Endothelial cell of umbilical vein (primary cell): Measurements from ENCODE around the gene FBXL17. TPM values are rescaled to one million over a fixed set of nuclear protein-coding genes. Genes with fewer than 3 reads are reported as not detected.

Experiments used
- BruUV-seq: library from RNA; stranded (reverse); fragments of 400-500 nt; replicated peaks from 2 replicates; lab custom pipeline; 2021; lab: Mats Ljungman, UMichigan
- CTCF ChIA-PET: fragments of 300-600, 350-600 bp; sonication (Branson Sonifier 250); formaldehyde crosslinking; loops from one replicate; lab custom pipeline; 2021; ENCODE audit warnings: antibody characterized with exemption, inconsistent platforms; lab: Charles Lee
- POLR2A ChIA-PET: fragments of 300-600, 350-600 bp; sonication (Branson Sonifier 250); formaldehyde crosslinking; loops from one replicate; lab custom pipeline; 2021; ENCODE audit warnings: antibody characterized with exemption, inconsistent platforms; lab: Charles Lee
- DNase-seq: peaks from one replicate; pipeline ENCODE4 v3.0.0-alpha.2; 2011; ENCODE audit warnings: low read depth, low spot score
- FAIRE-seq: peaks from 2 replicates; lab custom pipeline; 2011; peaks lifted over from hg19 to GRCh38; lab: Jason Lieb, UNC
- H2AFZ ChIP-seq: 2 replicates; pipeline ENCODE4 v1.6.0; 2012; ENCODE audit warnings: low read depth, low read length, control low read depth, inconsistent platforms
- H3K27ac ChIP-seq: 2 replicates; pipeline ENCODE4 v1.5.1; 2011; ENCODE audit warnings: low read depth, mild to moderate bottlenecking, control low read depth, low read length, moderate library complexity; ENCODE audit not compliant: insufficient read depth
- H3K27me3 ChIP-seq, 2 experiments: 2 replicates each; pipeline versions ENCODE4 v1.6.0 to v1.6.1; 2011; ENCODE audit warnings: low read length in 2 of 2, mixed read lengths in 1 of 2; ENCODE audit not compliant: control insufficient read depth in 2 of 2, insufficient read depth in 2 of 2
- H3K36me3 ChIP-seq, 2 experiments: 2 replicates in 1 of 2; 3 replicates in 1 of 2; pipeline ENCODE4 v1.5.1; 2011; ENCODE audit warnings: low read length in 2 of 2, mild to moderate bottlenecking in 1 of 2, moderate library complexity in 1 of 2; ENCODE audit not compliant: control insufficient read depth in 2 of 2, insufficient read depth in 2 of 2; ENCODE audit errors: extremely low read depth in 1 of 2
- H3K4me1 ChIP-seq: 3 replicates; pipeline ENCODE4 v1.5.1; 2011; ENCODE audit warnings: mild to moderate bottlenecking, low read length; ENCODE audit not compliant: control insufficient read depth, insufficient read depth; ENCODE audit errors: extremely low read depth
- H3K4me2 ChIP-seq: 2 replicates; pipeline ENCODE4 v1.6.1; 2011; ENCODE audit warnings: low read length, control low read depth, mixed read lengths; ENCODE audit not compliant: insufficient read depth
- H3K4me3 ChIP-seq, 3 experiments: fragments of 200-600 bp in 1 of 3; sonication (generic), shearing (Covaris generic) in 1 of 3; replicated peaks in 1 of 3; 2 replicates each; pipeline ENCODE4 v1.5.1; 2011 to 2016; ENCODE audit warnings: control low read depth in 3 of 3, low read length in 3 of 3, mild to moderate bottlenecking in 2 of 3, inconsistent platforms in 1 of 3, low read depth in 1 of 3, moderate library complexity in 1 of 3; ENCODE audit not compliant: insufficient read depth in 1 of 3
- H3K79me2 ChIP-seq: 2 replicates; pipeline ENCODE4 v1.6.0; 2012; ENCODE audit warnings: low read length, inconsistent platforms; ENCODE audit not compliant: control insufficient read depth, insufficient read depth
- H3K9ac ChIP-seq: replicated peaks from 2 replicates; pipeline ENCODE3; 2011; ENCODE audit warnings: low read length, control low read depth; ENCODE audit not compliant: insufficient read depth; ENCODE audit errors: extremely low read depth
- H3K9me1 ChIP-seq: replicated peaks from 3 replicates; pipeline ENCODE4 v1.6.0; 2011; ENCODE audit warnings: mild to moderate bottlenecking, low read length; ENCODE audit not compliant: control insufficient read depth, insufficient read depth; ENCODE audit errors: extremely low read depth
- H3K9me3 ChIP-seq: replicated peaks from 2 replicates; pipeline ENCODE4 v1.5.1; 2012; ENCODE audit warnings: low read length, inconsistent platforms; ENCODE audit not compliant: control insufficient read depth, insufficient read depth
- H4K20me1 ChIP-seq: replicated peaks from 2 replicates; pipeline ENCODE3; 2011; ENCODE audit warnings: mild to moderate bottlenecking, low read length; ENCODE audit not compliant: control insufficient read depth, insufficient read depth; ENCODE audit errors: extremely low read depth
- CTCF ChIP-seq, 2 donors: IDR thresholded peaks; 1 replicate in 1 of 2; 2 replicates in 1 of 2; pipeline ENCODE4 v1.5.1; 2011; ENCODE audit warnings: low read length in 2 of 2, mild to moderate bottlenecking in 2 of 2, moderate library complexity in 2 of 2, control low read depth in 1 of 2, inconsistent platforms in 1 of 2, low read depth in 1 of 2; ENCODE audit not compliant: insufficient read depth in 1 of 2; ENCODE audit errors: extremely low read depth in 1 of 2
- EZH2 ChIP-seq: IDR thresholded peaks from 2 replicates; pipeline ENCODE4 v1.6.1; 2012; ENCODE audit warnings: borderline replicate concordance, low read depth, mild to moderate bottlenecking, moderate library complexity, low read length, inconsistent platforms; ENCODE audit not compliant: severe bottlenecking
- FOS ChIP-seq: IDR thresholded peaks from 2 replicates; pipeline ENCODE4 v1.6.1; 2011; ENCODE audit warnings: mild to moderate bottlenecking, low read length, moderate library complexity, borderline replicate concordance; ENCODE audit not compliant: insufficient read depth
- GATA2 ChIP-seq: IDR thresholded peaks from 2 replicates; pipeline ENCODE4 v1.7.0; 2011; ENCODE audit warnings: low read depth, mild to moderate bottlenecking, moderate library complexity, mixed read lengths, low read length; ENCODE audit not compliant: insufficient read length, insufficient read depth
- JUN ChIP-seq: IDR thresholded peaks from 2 replicates; pipeline ENCODE4 v1.6.1; 2011; ENCODE audit warnings: borderline replicate concordance, low read depth; ENCODE audit not compliant: insufficient read length, insufficient read depth
- MAX ChIP-seq: IDR thresholded peaks from 2 replicates; pipeline ENCODE4 v1.6.1; 2011; ENCODE audit not compliant: insufficient read depth, insufficient read length
- MYC ChIP-seq: IDR thresholded peaks from one replicate; pipeline ENCODE4 v1.6.1; 2011; ENCODE audit warnings: mild to moderate bottlenecking, low read depth, low read length
- POLR2A ChIP-seq: IDR thresholded peaks from 2 replicates; pipeline ENCODE4 v1.6.1; 2012; ENCODE audit warnings: low read depth, mild to moderate bottlenecking, control low read depth, low read length
- POLR2AphosphoS5 ChIP-seq: IDR thresholded peaks from 2 replicates; pipeline ENCODE4 v1.6.1; 2012; ENCODE audit warnings: low read depth, mild to moderate bottlenecking, control low read depth, low read length, moderate library complexity; ENCODE audit not compliant: insufficient read depth
- dilution Hi-C: fragments of 300-500 bp; cut with MboI; formaldehyde crosslinking; loops from one replicate; pipeline ENCODE4 v1.15.0; 2019; ENCODE audit warnings: low sequenced_read_pairs; ENCODE audit not compliant: extremely low pct_ligation_motif_present
- intact Hi-C: fragments of 100-400 bp; cut with micrococcal nuclease; formaldehyde crosslinking; loops from one replicate; pipeline ENCODE4 v1.10.0; 2022
- polyA plus RNA-seq, 4 experiments: library from polyadenylated mRNA; depleted of rRNA in 3 of 4; stranded (reverse) in 3 of 4; unstranded in 1 of 4; fragments of >200 nt; gene quantifications; 2 replicates each; pipeline versions ENCODE4 v1.2.1 to v1.2.3, GENCODE V29; 2011 to 2012; ENCODE audit warnings: missing spikeins in 1 of 4
- total RNA-seq: library from RNA; stranded (reverse); gene quantifications from 2 replicates; pipeline ENCODE4 v1.2.3, GENCODE V29; 2021

Gene FBXL17
- total and polyA plus RNA-seq, 2 donors (not counting 3 experiments of a cell fraction or from before 2014, with no cell fraction given): 2.7 to 8.8 TPM

GRCh38 chr5:107936515-107936914 lies 445.4 kb downstream of the FBXL17 start:
- H3K9me3 ChIP-seq: no peaks in the 10 kb centered on the region
- no peak overlapping the region for H3K4me3 ChIP-seq
- intact Hi-C loops (no loop called here), dilution Hi-C loops (no loop called here)
- no peaks in the 10 kb centered on the region for H3K4me1 ChIP-seq
- no peaks in the 10 kb centered on the region for H3K27me3 ChIP-seq
- ChIA-PET CTCF (interaction anchor here (1.0 kb wide), 1 partner anchor 11 kb away, joined by 3 read pairs; no protein-coding TSS in a partner anchor), POLR2A (no interaction called here)
- TF ChIP-seq JUN (no peak), POLR2AphosphoS5 (no peak), MAX (no peak), FOS (no peak), GATA2 (no peak), EZH2 (no peak), MYC (no peak), CTCF (IDR thresholded peaks at IDR 0.05; ENCODE audit: extremely low read depth in 1 of 2, insufficient read depth in 1 of 2, low read depth in 1 of 2, low read length in 2 of 2) (no peak), POLR2A (no peak)
- H3K27ac ChIP-seq: no peak overlapping the region
- H3K4me2 ChIP-seq: no peak overlapping the region
- no peak overlapping the region for H3K9ac ChIP-seq
- H4K20me1 ChIP-seq: no peaks in the 10 kb centered on the region
- BruUV-seq: no TSS peak
- DNase-seq: no peak
- FAIRE-seq: no peak
- no peaks in the 10 kb centered on the region for H3K79me2 ChIP-seq
- no peak overlapping the region for H2AFZ ChIP-seq
- no peaks in the 10 kb centered on the region for H3K9me1 ChIP-seq
- H3K36me3 ChIP-seq: no peaks in the 10 kb centered on the region
